Measurements from ENCODE around the gene ZNF483. TPM values are rescaled to one million over a fixed set of nuclear protein-coding genes. Genes with fewer than 3 reads are reported as not detected.
"Not testable (repeated sequence)": the region's sequence is repeated elsewhere in the genome, so short reads cannot be mapped to it uniquely, and the experiment has no call there.

Gene ZNF483
- total RNA-seq = 1.1 TPM

GRCh38 chr9:111525056-111525977 lies at the start of gene ZNF483:
ZNF483 (plus strand) TSS chr9:111525179; CDS start chr9:111527396, 2,217 bp downstream.
- peak; percentile 44 to 60 (median 50) for DNase-seq (ENCODE audit: low read depth in 2 of 3, low spot score in 2 of 3)

- no peak for DNase-seq (ENCODE audit: low read depth in 2 of 3, low spot score in 2 of 3)
Measured at GRCh38 chr9:111475195-111475594, 49.8 kb upstream of the ZNF483 start.

GRCh38 chr9:111477677-111478076 lies 47.3 kb upstream of the ZNF483 start:
- no peak for DNase-seq (ENCODE audit: low read depth in 2 of 3, low spot score in 2 of 3)

- no peak for DNase-seq (ENCODE audit: low read depth in 2 of 3, low spot score in 2 of 3)
Measured at GRCh38 chr9:111481885-111482636, 42.9 kb upstream of the ZNF483 start.

- peak; percentile 11 to 69 (median 66) for DNase-seq (ENCODE audit: low read depth in 2 of 3, low spot score in 2 of 3)
Measured at GRCh38 chr9:111482694-111483438, 42.1 kb upstream of the ZNF483 start.

GRCh38 chr9:111483439-111483857 lies 41.5 kb upstream of the ZNF483 start:
- DNase-seq (ENCODE audit: low read depth in 2 of 3, low spot score in 2 of 3) = peak in 1 of 3 donors; percentile 59

GRCh38 chr9:111483858-111484571 lies 41.0 kb upstream of the ZNF483 start, which contains the start of gene ECPAS:
ECPAS (minus strand) TSS chr9:111484383; CDS start chr9:111472918, 11,465 bp downstream.
- peak; percentile 37 to 78 (median 75) for DNase-seq (ENCODE audit: low read depth in 2 of 3, low spot score in 2 of 3)

- peak in 1 of 3 donors; percentile 4 for DNase-seq (ENCODE audit: low read depth in 2 of 3, low spot score in 2 of 3)
Measured at GRCh38 chr9:111484572-111484894, 40.4 kb upstream of the ZNF483 start.

GRCh38 chr9:111497196-111497595 lies 27.8 kb upstream of the ZNF483 start:
- DNase-seq (ENCODE audit: low read depth in 2 of 3, low spot score in 2 of 3) = not testable (repeated sequence)

- no peak for DNase-seq (ENCODE audit: low read depth in 2 of 3, low spot score in 2 of 3)
Measured at GRCh38 chr9:111501005-111501562, 23.9 kb upstream of the ZNF483 start.

- no peak for DNase-seq (ENCODE audit: low read depth in 2 of 3, low spot score in 2 of 3)
Measured at GRCh38 chr9:111501648-111502047, 23.3 kb upstream of the ZNF483 start.

- DNase-seq (ENCODE audit: low read depth in 2 of 3, low spot score in 2 of 3) = no peak
Measured at GRCh38 chr9:111502506-111502905, 22.5 kb upstream of the ZNF483 start.

GRCh38 chr9:111511581-111511980 lies 13.4 kb upstream of the ZNF483 start:
- not testable (repeated sequence) for DNase-seq (ENCODE audit: low read depth in 2 of 3, low spot score in 2 of 3)

GRCh38 chr9:111514967-111515366 lies 10.0 kb upstream of the ZNF483 start:
- DNase-seq (ENCODE audit: low read depth in 2 of 3, low spot score in 2 of 3) = no peak

GRCh38 chr9:111516061-111516465 lies 8.9 kb upstream of the ZNF483 start:
- DNase-seq (ENCODE audit: low read depth in 2 of 3, low spot score in 2 of 3) = no peak

GRCh38 chr9:111524731-111525055 lies 286 bp upstream of the ZNF483 start:
- DNase-seq (ENCODE audit: low read depth in 2 of 3, low spot score in 2 of 3) = no peak

- no peak for DNase-seq (ENCODE audit: low read depth in 2 of 3, low spot score in 2 of 3)
Measured at GRCh38 chr9:111527347-111527746, 2.4 kb downstream of the ZNF483 start.

GRCh38 chr9:111529787-111530186 lies 4.8 kb downstream of the ZNF483 start:
- DNase-seq (ENCODE audit: low read depth in 2 of 3, low spot score in 2 of 3) = no peak

- DNase-seq (ENCODE audit: low read depth in 2 of 3, low spot score in 2 of 3) = no peak
Measured at GRCh38 chr9:111531716-111532115, 6.7 kb downstream of the ZNF483 start.

Data from hematopoietic multipotent progenitor cell (in vitro differentiated cells).